Mesodermal cell (in vitro differentiated cells): ENCODE results near the gene XYLT1.

ENCODE experiments used
- H3K27ac ChIP-seq: 2 replicates; pipeline ENCODE4 v1.7.0; 2013; ENCODE audit warnings: mild to moderate bottlenecking, low read depth, low read length, moderate library complexity; ENCODE audit not compliant: severe bottlenecking
- H3K36me3 ChIP-seq: 2 replicates; pipeline ENCODE4 v1.7.1; 2013; ENCODE audit warnings: mild to moderate bottlenecking, low read length, moderate library complexity; ENCODE audit not compliant: control insufficient read depth, insufficient read depth
- H3K4me1 ChIP-seq: one replicate; pipeline ENCODE4 v1.7.1; 2013; ENCODE audit warnings: mild to moderate bottlenecking, low read length; ENCODE audit not compliant: insufficient read depth, control insufficient read depth, poor library complexity, severe bottlenecking
- H3K4me3 ChIP-seq: 2 replicates; pipeline ENCODE4 v1.7.0; 2013; ENCODE audit warnings: low read length, control low read depth, mild to moderate bottlenecking; ENCODE audit not compliant: insufficient read depth, poor library complexity, severe bottlenecking; ENCODE audit errors: extremely low read depth
- H3K9me3 ChIP-seq: 2 replicates; pipeline ENCODE4 v1.7.1; 2013; ENCODE audit warnings: mild to moderate bottlenecking, low read length, moderate library complexity; ENCODE audit not compliant: control insufficient read depth
- WGBS, 2 experiments: methylation state at CpG; one replicate each; pipeline ENCODE4 v1.1.5; 2013; ENCODE audit warnings: missing lambda C conversion rate in 2 of 2; ENCODE audit not compliant: insufficient coverage in 2 of 2; 5-methylcytosine and 5-hydroxymethylcytosine counted together

XYLT1 gene

GRCh38 chr16:17145029-17145428 is 325.7 kb downstream of the XYLT1 start:
- Histone ChIP-seq H3K9me3 (no peaks in the 10 kb centered on the region), H3K4me3 (no peak overlapping the region), H3K27ac (no peak overlapping the region), H3K36me3 (no peaks in the 10 kb centered on the region), H3K4me1 (no peaks in the 10 kb centered on the region)
- WGBS, 2 experiments = 95% methylated on average over 2 of the region's 2 CpGs; no CpG with 5 or more reads in 1 of the 2 experiments

GRCh38 chr16:17144431-17144830 is 326.3 kb downstream of the XYLT1 start:
- Histone ChIP-seq H3K4me3 (no peak overlapping the region), H3K9me3 (no peaks in the 10 kb centered on the region), H3K36me3 (no peaks in the 10 kb centered on the region), H3K4me1 (no peaks in the 10 kb centered on the region), H3K27ac (no peak overlapping the region)
- WGBS, 2 experiments = 80 to 93% methylated on average over 3 to 4 of the region's 4 CpGs

GRCh38 chr16:17143546-17144419 is 327.0 kb downstream of the XYLT1 start:
- no peak overlapping the region for H3K4me3 ChIP-seq
- H3K9me3 ChIP-seq = no peaks in the 10 kb centered on the region
- no peak overlapping the region for H3K27ac ChIP-seq
- WGBS, 2 experiments = 89 to 90% methylated on average over 5 to 6 of the region's 8 CpGs
- H3K36me3 ChIP-seq = no peaks in the 10 kb centered on the region
- no peaks in the 10 kb centered on the region for H3K4me1 ChIP-seq

- no peaks in the 10 kb centered on the region for H3K36me3 ChIP-seq
- H3K9me3 ChIP-seq = no peaks in the 10 kb centered on the region
- 86% methylated on average over 2 of the region's 4 CpGs; no CpG with 5 or more reads in 1 of the 2 experiments for WGBS, 2 experiments
- no peaks in the 10 kb centered on the region for H3K4me1 ChIP-seq
- no peak overlapping the region for H3K4me3 ChIP-seq
- H3K27ac ChIP-seq = no peak overlapping the region
Measured at GRCh38 chr16:17138801-17139200, 332.0 kb downstream of the XYLT1 start.

- WGBS, 2 experiments = 100% methylated on average over 1 to 2 of the region's 4 CpGs
- Histone ChIP-seq H3K27ac (no peak overlapping the region), H3K4me1 (no peaks in the 10 kb centered on the region), H3K9me3 (no peaks in the 10 kb centered on the region), H3K36me3 (peaks cover 4% of the 10 kb centered on the region), H3K4me3 (no peak overlapping the region)
Measured at GRCh38 chr16:17135439-17135838, 335.3 kb downstream of the XYLT1 start.

GRCh38 chr16:17134586-17134985 is 336.2 kb downstream of the XYLT1 start:
- no peak overlapping the region for H3K27ac ChIP-seq
- H3K36me3 ChIP-seq = peaks cover 7% of the 10 kb centered on the region
- 95 to 97% methylated on average over 10 of the region's 10 CpGs for WGBS, 2 experiments
- no peaks in the 10 kb centered on the region for H3K4me1 ChIP-seq
- H3K9me3 ChIP-seq = no peaks in the 10 kb centered on the region
- H3K4me3 ChIP-seq = no peak overlapping the region

- H3K4me1 ChIP-seq = no peaks in the 10 kb centered on the region
- no peaks in the 10 kb centered on the region for H3K9me3 ChIP-seq
- 100% methylated on average over 2 of the region's 5 CpGs; no CpG with 5 or more reads in 1 of the 2 experiments for WGBS, 2 experiments
- H3K27ac ChIP-seq = no peak overlapping the region
- no peak overlapping the region for H3K4me3 ChIP-seq
- H3K36me3 ChIP-seq = peaks cover 7% of the 10 kb centered on the region
Measured at GRCh38 chr16:17133851-17134250, 336.9 kb downstream of the XYLT1 start.

- Histone ChIP-seq H3K27ac (no peak overlapping the region), H3K36me3 (peaks cover 11% of the 10 kb centered on the region), H3K4me3 (no peak overlapping the region), H3K4me1 (no peaks in the 10 kb centered on the region), H3K9me3 (no peaks in the 10 kb centered on the region)
- 92 to 94% methylated on average over 3 to 4 of the region's 6 CpGs for WGBS, 2 experiments
Measured at GRCh38 chr16:17131351-17131750, 339.4 kb downstream of the XYLT1 start.

- Histone ChIP-seq H3K27ac (no peak overlapping the region), H3K4me3 (no peak overlapping the region), H3K4me1 (peaks cover 2% of the 10 kb centered on the region), H3K9me3 (no peaks in the 10 kb centered on the region), H3K36me3 (peaks cover 11% of the 10 kb centered on the region)
- WGBS, 2 experiments = 89 to 95% methylated on average over 3 to 5 of the region's 6 CpGs
Measured at GRCh38 chr16:17130733-17131132, 340.0 kb downstream of the XYLT1 start.

GRCh38 chr16:17129971-17130370 is 340.8 kb downstream of the XYLT1 start:
- peaks cover 6% of the 10 kb centered on the region for H3K4me1 ChIP-seq
- H3K27ac ChIP-seq = no peak overlapping the region
- no peak overlapping the region for H3K4me3 ChIP-seq
- H3K9me3 ChIP-seq = no peaks in the 10 kb centered on the region
- peaks cover 11% of the 10 kb centered on the region for H3K36me3 ChIP-seq
- WGBS, 2 experiments = 93 to 96% methylated on average over 4 to 5 of the region's 5 CpGs

- H3K4me1 ChIP-seq = peaks cover 6% of the 10 kb centered on the region
- 96 to 100% methylated on average over 4 to 5 of the region's 6 CpGs for WGBS, 2 experiments
- no peak overlapping the region for H3K4me3 ChIP-seq
- H3K36me3 ChIP-seq = peaks cover 11% of the 10 kb centered on the region
- H3K9me3 ChIP-seq = no peaks in the 10 kb centered on the region
- no peak overlapping the region for H3K27ac ChIP-seq
Measured at GRCh38 chr16:17128791-17129190, 342.0 kb downstream of the XYLT1 start.
